Large intestine (tissue), 3 donors: Measurements from ENCODE around the gene SULF2. TPM values are rescaled to one million over a fixed set of nuclear protein-coding genes. Genes with fewer than 3 reads are reported as not detected.

Experiments used
- DNase-seq, 2 donors: peaks; one replicate each; pipeline versions ENCODE4 v3.0.0 to v3.0.0-alpha.2; 2013
- H3K27ac ChIP-seq: one replicate; pipeline ENCODE4 v1.5.1; 2013; ENCODE audit warnings: low read length
- H3K27me3 ChIP-seq: 2 replicates; pipeline ENCODE4 v1.6.1; 2013; ENCODE audit warnings: low read length; ENCODE audit not compliant: control insufficient read depth, insufficient read depth
- H3K36me3 ChIP-seq: 2 replicates; pipeline ENCODE4 v1.6.1; 2013; ENCODE audit warnings: low read length; ENCODE audit not compliant: control insufficient read depth, insufficient read depth
- H3K4me1 ChIP-seq: one replicate; pipeline ENCODE4 v1.6.1; 2013; ENCODE audit warnings: low read length; ENCODE audit not compliant: control insufficient read depth, insufficient read depth
- H3K4me3 ChIP-seq: one replicate; pipeline ENCODE4 v1.5.1; 2013; ENCODE audit warnings: low read length
- H3K9me3 ChIP-seq: one replicate; pipeline ENCODE4 v1.6.1; 2013; ENCODE audit warnings: mild to moderate bottlenecking, low read depth, low read length, moderate library complexity; ENCODE audit not compliant: control insufficient read depth
- WGBS: methylation state at CpG from one replicate; pipeline ENCODE4 v1.1.5; 2013; ENCODE audit warnings: low lambda C conversion rate; ENCODE audit not compliant: insufficient coverage; 5-methylcytosine and 5-hydroxymethylcytosine counted together
- polyA plus RNA-seq: library from polyadenylated mRNA; unstranded; fragments of 120-200 nt; gene quantifications from one replicate; pipeline ENCODE4 v1.2.1, GENCODE V29; 2013

SULF2 gene
- polyA plus RNA-seq, 1 donor: 51.7 TPM

DNA sequence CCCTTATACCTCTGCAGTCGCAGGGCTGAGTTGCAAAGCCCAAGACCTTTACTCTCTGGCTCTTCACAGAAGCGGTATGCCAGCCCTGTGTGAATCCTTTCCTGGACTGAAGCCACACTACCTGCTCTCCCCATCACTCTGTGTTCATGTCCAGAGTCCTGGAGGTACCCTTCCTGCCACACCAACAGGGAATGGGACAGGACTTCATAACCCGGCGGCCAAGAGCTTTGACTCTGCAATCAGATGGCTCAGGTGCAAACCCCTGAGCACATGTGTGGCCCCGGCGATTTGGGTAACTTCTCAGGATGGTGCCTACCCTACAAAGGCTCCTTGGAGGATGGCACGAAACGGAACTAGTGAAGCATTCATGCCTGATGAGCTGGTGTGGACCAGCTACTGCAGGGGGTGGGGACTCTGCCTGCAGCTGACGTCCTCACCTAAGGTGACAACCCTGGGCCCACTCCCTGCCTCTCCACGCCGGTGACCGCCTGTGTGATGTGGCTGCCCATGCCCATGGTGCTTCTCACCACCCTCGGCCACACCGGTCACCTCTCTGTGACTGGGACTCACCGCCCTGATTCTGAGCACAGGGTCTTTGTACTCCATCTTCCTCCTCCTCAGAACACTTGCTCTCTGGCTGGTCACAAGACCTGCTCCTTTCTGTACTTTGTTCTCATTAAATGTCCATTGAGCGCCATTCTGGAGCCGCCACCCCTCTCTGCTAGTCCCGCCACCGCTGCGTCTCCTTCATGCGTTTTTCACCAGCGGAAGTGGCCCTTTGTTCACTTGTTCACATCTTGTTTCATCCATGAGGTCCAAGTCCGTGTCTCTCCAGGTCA is 116.7 kb downstream of the SULF2 start:
- Histone ChIP-seq H3K27me3 (no peaks in the 10 kb centered on the region), H3K4me3 (no peak overlapping the region), H3K36me3 (peaks cover 16% of the 10 kb centered on the region), H3K27ac (no peak overlapping the region), H3K9me3 (no peaks in the 10 kb centered on the region), H3K4me1 (peaks cover 8% of the 10 kb centered on the region)
- DNase-seq: peak in 1 of 2 donors; percentile 55
- WGBS: no CpG with 5 or more reads among the region's 23 CpGs

DNA sequence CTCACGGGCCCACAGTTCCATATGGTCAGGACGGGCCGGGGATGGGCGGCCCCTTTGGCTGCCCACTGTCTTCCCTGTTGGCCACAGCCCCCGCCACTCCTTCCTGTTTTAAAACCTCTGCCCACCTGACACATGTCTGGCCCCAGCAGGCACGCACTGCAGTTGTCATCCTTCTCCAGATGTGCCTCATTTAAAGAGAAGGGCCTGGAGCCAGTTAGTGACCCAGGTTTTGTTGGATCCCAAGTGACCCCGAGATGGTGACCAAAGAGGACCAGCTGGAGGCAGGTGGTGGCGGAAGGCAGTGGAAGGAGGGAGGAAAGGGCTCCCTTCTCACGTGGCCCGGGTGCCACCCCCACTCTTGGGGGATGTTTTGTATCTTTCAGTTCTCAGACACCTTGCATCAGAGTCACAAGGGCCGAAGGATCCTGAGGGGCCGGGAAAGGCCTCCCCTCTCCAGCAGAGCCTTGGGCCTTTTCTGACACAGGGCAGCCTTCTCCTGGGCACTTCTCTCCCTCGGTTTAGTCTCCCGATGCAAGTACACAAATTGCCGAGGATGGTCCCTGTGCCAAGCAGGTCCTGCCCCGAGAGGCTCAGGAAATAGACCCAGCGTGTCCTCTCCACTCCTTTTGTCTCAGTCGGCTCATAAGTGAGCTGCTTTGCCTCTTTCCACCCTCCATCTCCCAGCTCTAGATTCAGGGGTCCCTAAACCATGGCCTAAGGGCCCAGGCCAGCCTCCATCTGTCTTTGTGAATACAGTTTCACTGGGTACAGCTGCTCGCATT is 117.6 kb downstream of the SULF2 start:
- peaks cover 10% of the 10 kb centered on the region for H3K4me1 ChIP-seq
- WGBS: no CpG with 5 or more reads among the region's 19 CpGs
- peaks cover 15% of the 10 kb centered on the region for H3K36me3 ChIP-seq
- H3K4me3 ChIP-seq: no peak overlapping the region
- H3K27me3 ChIP-seq: no peaks in the 10 kb centered on the region
- H3K9me3 ChIP-seq: no peaks in the 10 kb centered on the region
- H3K27ac ChIP-seq: no peak overlapping the region
- DNase-seq: no peak

DNA sequence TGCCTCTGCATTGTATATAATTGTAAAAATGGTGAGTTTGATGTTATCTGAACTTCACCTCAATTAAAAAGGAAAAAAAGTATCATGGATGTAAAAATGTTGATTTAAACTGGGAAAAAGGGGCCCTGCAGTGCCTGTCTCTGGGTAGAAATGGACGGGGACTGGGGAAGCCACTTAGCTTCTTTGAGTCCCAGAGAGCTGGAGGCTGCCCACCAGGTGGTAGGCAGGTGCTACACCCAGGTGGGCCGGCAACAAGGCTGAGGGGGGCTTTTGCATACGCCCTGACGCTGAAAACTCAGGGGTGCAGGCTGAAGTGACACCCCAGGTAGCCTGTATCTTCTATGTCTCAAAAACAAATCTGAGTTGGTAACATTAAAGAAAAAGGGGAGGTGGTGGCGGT is 118.2 kb downstream of the SULF2 start:
- no peaks in the 10 kb centered on the region for H3K9me3 ChIP-seq
- peaks cover 10% of the 10 kb centered on the region for H3K4me1 ChIP-seq
- no peak overlapping the region for H3K4me3 ChIP-seq
- H3K27ac ChIP-seq: no peak overlapping the region
- no peaks in the 10 kb centered on the region for H3K27me3 ChIP-seq
- no CpG with 5 or more reads among the region's 5 CpGs for WGBS
- DNase-seq: no peak
- peaks cover 21% of the 10 kb centered on the region for H3K36me3 ChIP-seq

DNA sequence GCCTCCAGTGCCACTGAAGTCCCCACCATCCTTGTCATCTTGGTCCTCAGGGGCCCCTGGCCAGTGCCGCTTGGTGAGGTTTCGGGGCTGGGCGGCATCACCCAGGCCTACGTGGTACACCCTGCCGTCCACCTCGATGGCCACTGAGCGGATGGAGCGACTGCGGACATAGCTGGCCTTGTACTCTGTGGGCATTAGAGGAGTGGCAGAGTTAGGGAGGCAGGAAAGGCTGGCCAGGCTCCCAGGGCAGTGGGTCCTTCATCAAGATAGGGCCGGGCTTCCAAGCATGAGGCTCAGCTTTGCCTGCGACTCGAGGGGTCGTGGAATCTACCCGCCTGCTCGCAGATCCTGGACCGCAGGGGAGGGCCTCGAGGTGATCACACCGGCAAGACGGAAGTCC is 119.0 kb downstream of the SULF2 start:
- WGBS: no CpG with 5 or more reads among the region's 19 CpGs
- no peak overlapping the region for H3K27ac ChIP-seq

DNA sequence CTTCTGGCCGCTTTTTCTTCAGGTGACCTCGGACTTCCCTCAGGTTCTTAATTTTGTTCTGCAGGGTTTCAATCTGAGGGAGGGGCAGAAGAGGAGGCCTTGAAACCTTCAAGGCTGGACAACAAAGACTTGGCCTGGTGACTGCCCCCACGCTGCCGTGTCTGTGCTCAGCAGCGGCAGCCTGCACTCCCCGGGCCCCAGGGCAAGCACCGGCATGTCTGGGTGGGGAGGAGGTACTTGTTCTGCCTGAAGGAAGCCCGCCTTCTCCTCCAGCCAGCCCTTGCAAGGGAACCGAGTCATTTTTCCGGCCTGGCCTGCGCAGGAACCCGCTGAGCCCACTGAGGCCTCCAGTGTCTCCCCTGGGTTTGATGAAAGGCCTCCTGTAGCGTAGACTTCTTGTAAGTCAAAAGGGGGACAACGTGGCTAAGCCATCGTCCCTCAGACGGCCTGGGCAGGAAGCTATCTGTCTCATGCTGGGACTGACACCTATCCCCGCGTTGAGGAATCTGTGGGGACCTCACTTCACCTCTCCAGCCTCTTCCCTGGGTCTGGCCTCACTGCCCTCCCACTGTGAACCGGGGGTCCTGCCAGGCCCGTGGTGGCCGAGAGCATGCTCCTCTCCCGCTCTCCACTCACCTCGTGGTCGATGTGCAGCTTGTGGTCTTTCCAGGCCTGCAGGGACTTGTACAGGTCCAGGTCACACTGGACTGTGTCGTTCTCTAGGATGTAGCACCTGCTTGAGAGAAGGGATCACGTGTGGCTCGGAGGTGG is 119.9 kb downstream of the SULF2 start:
- Histone ChIP-seq H3K4me3 (no peak overlapping the region), H3K36me3 (peaks cover 32% of the 10 kb centered on the region), H3K27me3 (no peaks in the 10 kb centered on the region), H3K9me3 (no peaks in the 10 kb centered on the region), H3K4me1 (peaks cover 10% of the 10 kb centered on the region), H3K27ac (no peak overlapping the region)
- no peak for DNase-seq
- WGBS: no CpG with 5 or more reads among the region's 27 CpGs

More for the DNA sequence above, 119.0 kb downstream of the SULF2 start:
- H3K27me3 ChIP-seq: no peaks in the 10 kb centered on the region
- H3K4me1 ChIP-seq: peaks cover 10% of the 10 kb centered on the region
- H3K9me3 ChIP-seq: no peaks in the 10 kb centered on the region
- no peak overlapping the region for H3K4me3 ChIP-seq
- DNase-seq: no peak
- H3K36me3 ChIP-seq: peaks cover 28% of the 10 kb centered on the region

DNA sequence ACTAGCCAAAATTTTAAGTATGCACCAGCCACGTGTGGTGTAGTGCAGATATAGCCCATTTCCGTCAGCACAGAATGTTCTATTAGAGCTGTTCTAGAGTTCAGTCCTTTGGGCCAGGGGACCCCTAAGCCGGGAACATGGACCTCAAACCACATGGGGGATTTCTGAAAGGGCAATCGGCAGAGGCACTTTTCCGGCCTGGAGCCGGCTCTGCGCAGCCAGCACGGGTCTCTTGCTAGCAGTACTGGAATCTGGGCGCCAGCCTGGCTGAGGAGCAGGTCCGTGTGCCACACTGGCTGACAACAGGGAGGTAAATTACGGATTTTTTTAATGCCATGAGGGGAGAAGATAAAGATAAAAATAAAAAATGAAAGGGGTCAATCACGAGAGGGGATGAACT is 120.5 kb downstream of the SULF2 start:
- Histone ChIP-seq H3K36me3 (peaks cover 34% of the 10 kb centered on the region), H3K27me3 (no peaks in the 10 kb centered on the region), H3K27ac (no peak overlapping the region), H3K4me1 (peaks cover 10% of the 10 kb centered on the region), H3K9me3 (no peaks in the 10 kb centered on the region), H3K4me3 (no peak overlapping the region)
- DNase-seq: no peak
- 67% methylated on average over 1 of the region's 12 CpGs for WGBS

DNA sequence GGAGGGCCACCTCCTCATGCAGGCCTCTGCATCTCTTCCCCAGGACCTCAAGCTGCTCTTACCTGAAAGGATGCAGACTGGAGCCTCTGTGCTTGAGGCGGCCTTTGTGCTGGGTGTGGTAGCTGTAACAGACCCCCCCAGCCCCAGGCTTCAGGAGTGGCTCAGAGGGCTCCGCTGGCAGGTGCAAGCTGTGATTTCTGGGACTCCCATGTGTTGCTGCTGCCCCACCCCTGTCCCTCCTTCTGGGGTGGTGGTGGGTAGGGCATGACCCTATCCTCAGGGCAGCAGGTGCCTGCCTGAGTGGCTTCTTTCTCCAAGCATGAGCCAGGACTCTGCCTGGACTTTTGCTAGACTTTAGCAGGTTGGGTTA is 121.2 kb downstream of the SULF2 start:
- Histone ChIP-seq H3K9me3 (no peaks in the 10 kb centered on the region), H3K4me1 (peaks cover 10% of the 10 kb centered on the region), H3K27ac (peak overlapping the region; percentile 13), H3K4me3 (no peak overlapping the region), H3K27me3 (no peaks in the 10 kb centered on the region), H3K36me3 (peaks cover 36% of the 10 kb centered on the region)
- peak; percentile 51 to 79 for DNase-seq
- WGBS: no CpG with 5 or more reads among the region's 2 CpGs

DNA sequence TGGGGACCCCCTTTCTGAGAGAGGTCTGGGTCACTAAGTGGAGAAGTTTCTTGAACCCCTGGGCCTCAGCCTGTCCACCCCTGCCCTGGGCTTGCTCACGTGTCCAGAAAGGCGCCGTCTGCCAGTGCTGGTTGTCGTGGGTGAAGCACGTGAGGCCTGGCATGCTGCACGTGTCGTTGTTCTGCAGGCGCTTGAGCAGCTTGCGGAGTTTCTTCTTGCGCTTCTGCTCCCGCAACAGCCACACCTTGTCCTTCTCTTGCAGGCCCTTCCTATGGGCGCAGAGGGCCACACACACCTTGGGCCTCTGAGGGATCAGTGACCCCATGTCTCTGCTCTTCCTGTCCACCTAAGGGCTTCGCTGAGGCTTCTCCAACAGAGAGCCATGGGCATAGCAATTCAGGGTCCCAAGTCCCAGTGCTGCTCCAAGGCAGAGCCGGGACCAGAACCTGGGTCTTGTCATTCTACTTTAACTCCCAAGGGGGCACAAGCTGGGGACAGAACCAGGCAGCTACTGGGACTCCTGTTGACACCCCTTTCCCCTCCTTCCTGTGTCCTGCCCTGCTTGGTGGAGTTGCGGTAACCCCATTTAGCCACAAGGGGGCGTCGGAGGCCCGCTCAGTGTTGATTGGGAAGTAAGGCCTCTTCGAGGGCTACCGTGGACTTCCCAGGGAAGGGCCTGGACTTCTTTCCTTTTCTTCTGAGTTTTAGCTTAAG is 121.8 kb downstream of the SULF2 start:
- peak in 1 of 2 donors; percentile 62 for DNase-seq
- H3K4me3 ChIP-seq: no peak overlapping the region
- peaks cover 10% of the 10 kb centered on the region for H3K4me1 ChIP-seq
- H3K27me3 ChIP-seq: no peaks in the 10 kb centered on the region
- H3K9me3 ChIP-seq: no peaks in the 10 kb centered on the region
- H3K27ac ChIP-seq: peak overlapping the region; percentile 13
- 82% methylated on average over 5 of the region's 20 CpGs for WGBS
- H3K36me3 ChIP-seq: peaks cover 38% of the 10 kb centered on the region

DNA sequence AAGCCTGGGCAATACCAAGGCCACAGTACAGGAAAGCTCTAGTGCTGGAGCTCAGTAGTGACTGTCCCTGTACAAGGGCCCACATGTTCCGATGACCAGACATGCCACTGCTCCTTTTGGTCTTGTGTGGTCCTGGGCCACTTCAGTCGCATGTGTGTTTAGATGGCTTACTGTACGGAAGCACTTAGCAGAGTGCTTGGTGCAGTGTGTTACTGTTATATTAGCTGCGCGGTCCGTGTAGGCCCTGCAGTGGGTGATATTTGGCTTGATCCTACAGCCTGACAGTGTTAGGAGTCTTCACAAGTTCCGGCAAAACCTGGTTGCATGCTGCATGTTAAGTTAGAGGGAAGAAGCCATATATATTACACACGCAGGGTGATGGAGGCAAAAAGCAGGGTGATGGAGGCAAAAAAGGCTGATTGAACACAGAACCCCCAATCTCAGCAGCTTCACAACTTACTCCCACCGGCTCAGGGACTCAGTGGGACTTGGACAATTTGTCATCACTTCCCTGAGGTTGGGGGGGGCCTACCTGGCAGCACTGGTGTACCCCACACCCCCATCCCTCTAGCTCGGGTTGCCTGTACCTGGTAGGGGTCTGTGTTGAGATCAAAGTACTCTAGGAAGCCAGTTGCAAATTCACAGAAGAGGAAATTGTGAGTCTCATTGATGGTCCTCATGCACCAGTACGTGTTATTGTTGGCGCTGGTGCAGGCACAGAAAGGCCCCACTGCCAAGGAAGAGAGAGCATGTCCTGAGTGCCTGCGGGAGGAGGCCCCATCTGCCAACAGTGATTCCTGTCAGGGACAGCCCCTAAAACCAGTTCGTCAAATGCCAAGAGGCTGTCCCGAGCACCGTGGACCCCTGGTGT is 122.6 kb downstream of the SULF2 start:
- WGBS: no CpG with 5 or more reads among the region's 16 CpGs
- Histone ChIP-seq H3K27ac (no peak overlapping the region), H3K27me3 (no peaks in the 10 kb centered on the region), H3K4me1 (peaks cover 10% of the 10 kb centered on the region), H3K36me3 (peaks cover 46% of the 10 kb centered on the region), H3K9me3 (no peaks in the 10 kb centered on the region), H3K4me3 (no peak overlapping the region)
- DNase-seq: no peak
